ENCODE measurements around the gene UGT2B7. TPM values are rescaled to one million over a fixed set of nuclear protein-coding genes. Genes with fewer than 3 reads are reported as not detected.

Gene UGT2B7
- total RNA-seq, 1 donor = not detected

DNA sequence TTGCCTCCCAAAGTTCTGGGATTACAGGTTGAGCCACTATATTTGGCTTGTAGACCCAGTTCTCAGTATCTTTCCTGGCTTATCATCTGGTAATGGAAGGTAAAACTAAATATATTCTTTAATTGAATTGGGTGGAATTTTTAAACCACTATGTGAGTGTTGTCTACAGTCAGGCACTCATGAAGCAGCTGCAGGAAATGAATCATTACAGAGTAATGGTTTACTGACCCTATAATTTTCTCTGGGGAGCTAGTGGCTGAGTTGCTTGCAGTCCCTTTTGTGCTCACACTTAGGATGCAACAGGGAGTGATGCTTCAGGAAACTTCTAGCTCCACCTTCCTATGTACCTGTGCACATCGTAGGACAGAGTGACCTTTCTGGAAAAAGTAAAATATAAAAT lies 4.1 kb upstream of the UGT2B7 start:
- peak; percentile 49 for DNase-seq (ENCODE audit: insufficient read length, low spot score, missing footprints)
- Histone ChIP-seq H3K36me3 (ENCODE audit: insufficient read depth, low read length) (no peaks in the 10 kb centered on the region), H3K4me1 (ENCODE audit: insufficient read depth, low read length) (peaks cover 5% of the 10 kb centered on the region), H3K79me2 (ENCODE audit: insufficient read depth, low read length) (no peaks in the 10 kb centered on the region), H3K4me3 (ENCODE audit: insufficient read depth, low read length) (no peak overlapping the region), H3K27me3 (ENCODE audit: insufficient read depth, low read length) (no peaks in the 10 kb centered on the region), H3K4me2 (ENCODE audit: insufficient read depth, low read length) (no peak overlapping the region), H3K27ac (ENCODE audit: low read depth, low read length) (peak overlapping the region; percentile 47), H2AFZ (ENCODE audit: low read length) (no peak overlapping the region), H4K20me1 (ENCODE audit: insufficient read depth, low read length) (no peaks in the 10 kb centered on the region), H3K9me3 (ENCODE audit: low read depth, low read length) (no peaks in the 10 kb centered on the region)
- TF ChIP-seq, protein P1, sequence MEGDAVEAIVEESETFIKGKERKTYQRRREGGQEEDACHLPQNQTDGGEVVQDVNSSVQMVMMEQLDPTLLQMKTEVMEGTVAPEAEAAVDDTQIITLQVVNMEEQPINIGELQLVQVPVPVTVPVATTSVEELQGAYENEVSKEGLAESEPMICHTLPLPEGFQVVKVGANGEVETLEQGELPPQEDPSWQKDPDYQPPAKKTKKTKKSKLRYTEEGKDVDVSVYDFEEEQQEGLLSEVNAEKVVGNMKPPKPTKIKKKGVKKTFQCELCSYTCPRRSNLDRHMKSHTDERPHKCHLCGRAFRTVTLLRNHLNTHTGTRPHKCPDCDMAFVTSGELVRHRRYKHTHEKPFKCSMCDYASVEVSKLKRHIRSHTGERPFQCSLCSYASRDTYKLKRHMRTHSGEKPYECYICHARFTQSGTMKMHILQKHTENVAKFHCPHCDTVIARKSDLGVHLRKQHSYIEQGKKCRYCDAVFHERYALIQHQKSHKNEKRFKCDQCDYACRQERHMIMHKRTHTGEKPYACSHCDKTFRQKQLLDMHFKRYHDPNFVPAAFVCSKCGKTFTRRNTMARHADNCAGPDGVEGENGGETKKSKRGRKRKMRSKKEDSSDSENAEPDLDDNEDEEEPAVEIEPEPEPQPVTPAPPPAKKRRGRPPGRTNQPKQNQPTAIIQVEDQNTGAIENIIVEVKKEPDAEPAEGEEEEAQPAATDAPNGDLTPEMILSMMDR (IDR thresholded peaks at IDR 0.05; ENCODE audit: extremely low read depth, low read depth, low read length) = no peak

DNA sequence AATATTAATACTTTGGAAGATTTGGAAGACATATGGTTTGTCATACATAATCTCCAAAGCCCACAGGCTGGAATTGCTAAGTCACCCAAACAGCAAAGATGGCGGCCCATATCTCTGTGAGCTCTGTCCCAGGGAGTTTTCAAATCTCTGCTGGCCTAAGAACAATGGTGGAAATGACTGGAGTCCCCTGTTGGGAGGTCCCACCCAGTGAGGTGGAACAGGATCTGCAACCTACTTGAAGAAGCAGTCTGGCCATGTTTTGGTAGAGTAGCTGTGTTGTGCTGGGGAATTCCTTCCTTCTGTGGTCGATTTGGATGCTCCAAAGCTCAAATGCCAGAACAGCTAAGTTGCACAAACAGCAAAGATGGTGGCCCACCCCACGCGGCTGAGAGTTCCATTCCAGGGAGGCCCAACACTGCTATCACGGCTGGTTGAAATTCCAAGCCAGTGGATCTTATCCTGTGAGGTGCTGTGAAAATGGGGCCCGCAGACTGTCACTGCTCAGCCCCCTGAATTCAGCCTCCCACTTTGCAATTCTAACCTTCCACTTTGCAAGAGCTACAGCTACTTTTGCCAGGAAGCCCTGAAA lies 3.2 kb upstream of the UGT2B7 start:
- no peaks in the 10 kb centered on the region for H3K9me3 ChIP-seq (ENCODE audit: low read depth, low read length)
- H3K27ac ChIP-seq (ENCODE audit: low read depth, low read length) = no peak overlapping the region
- H3K4me1 ChIP-seq (ENCODE audit: insufficient read depth, low read length) = peaks cover 5% of the 10 kb centered on the region
- TF ChIP-seq, protein P1 (IDR thresholded peaks at IDR 0.05; ENCODE audit: extremely low read depth, low read depth, low read length) = no peak
- H3K79me2 ChIP-seq (ENCODE audit: insufficient read depth, low read length) = no peaks in the 10 kb centered on the region
- no peaks in the 10 kb centered on the region for H3K27me3 ChIP-seq (ENCODE audit: insufficient read depth, low read length)
- peak overlapping the region; percentile 5 for H2AFZ ChIP-seq (ENCODE audit: low read length)
- no peaks in the 10 kb centered on the region for H3K36me3 ChIP-seq (ENCODE audit: insufficient read depth, low read length)
- no peak overlapping the region for H3K4me2 ChIP-seq (ENCODE audit: insufficient read depth, low read length)
- DNase-seq (ENCODE audit: insufficient read length, low spot score, missing footprints) = no peak
- H4K20me1 ChIP-seq (ENCODE audit: insufficient read depth, low read length) = no peaks in the 10 kb centered on the region
- no peak overlapping the region for H3K4me3 ChIP-seq (ENCODE audit: insufficient read depth, low read length)

DNA sequence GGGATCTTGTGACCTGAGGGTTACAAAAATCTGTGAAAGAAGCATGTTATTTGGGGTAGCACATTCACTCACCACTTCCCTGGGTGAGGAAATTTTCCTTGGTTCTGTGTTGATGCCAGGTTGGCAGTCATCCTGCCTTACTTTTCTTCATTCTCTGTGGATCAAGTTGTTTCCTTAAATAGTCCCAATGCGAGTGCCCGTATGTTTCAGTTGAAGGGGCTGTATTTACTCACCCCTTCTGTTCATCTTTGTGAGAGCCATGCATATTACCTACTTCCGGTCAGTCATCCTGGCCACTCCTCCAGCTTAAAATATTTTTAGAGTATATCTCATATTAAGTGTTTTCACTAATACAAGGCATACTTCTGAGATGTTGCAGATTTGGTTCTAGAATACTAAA lies 2.6 kb upstream of the UGT2B7 start:
- DNase-seq (ENCODE audit: insufficient read length, low spot score, missing footprints) = no peak
- TF ChIP-seq, protein P1 (IDR thresholded peaks at IDR 0.05; ENCODE audit: extremely low read depth, low read depth, low read length) = no peak
- no peaks in the 10 kb centered on the region for H3K36me3 ChIP-seq (ENCODE audit: insufficient read depth, low read length)
- no peak overlapping the region for H2AFZ ChIP-seq (ENCODE audit: low read length)
- H3K4me3 ChIP-seq (ENCODE audit: insufficient read depth, low read length) = no peak overlapping the region
- no peaks in the 10 kb centered on the region for H4K20me1 ChIP-seq (ENCODE audit: insufficient read depth, low read length)
- H3K9me3 ChIP-seq (ENCODE audit: low read depth, low read length) = no peaks in the 10 kb centered on the region
- no peak overlapping the region for H3K4me2 ChIP-seq (ENCODE audit: insufficient read depth, low read length)
- H3K27me3 ChIP-seq (ENCODE audit: insufficient read depth, low read length) = no peaks in the 10 kb centered on the region
- peaks cover 5% of the 10 kb centered on the region for H3K4me1 ChIP-seq (ENCODE audit: insufficient read depth, low read length)
- H3K27ac ChIP-seq (ENCODE audit: low read depth, low read length) = no peak overlapping the region
- no peaks in the 10 kb centered on the region for H3K79me2 ChIP-seq (ENCODE audit: insufficient read depth, low read length)

DNA sequence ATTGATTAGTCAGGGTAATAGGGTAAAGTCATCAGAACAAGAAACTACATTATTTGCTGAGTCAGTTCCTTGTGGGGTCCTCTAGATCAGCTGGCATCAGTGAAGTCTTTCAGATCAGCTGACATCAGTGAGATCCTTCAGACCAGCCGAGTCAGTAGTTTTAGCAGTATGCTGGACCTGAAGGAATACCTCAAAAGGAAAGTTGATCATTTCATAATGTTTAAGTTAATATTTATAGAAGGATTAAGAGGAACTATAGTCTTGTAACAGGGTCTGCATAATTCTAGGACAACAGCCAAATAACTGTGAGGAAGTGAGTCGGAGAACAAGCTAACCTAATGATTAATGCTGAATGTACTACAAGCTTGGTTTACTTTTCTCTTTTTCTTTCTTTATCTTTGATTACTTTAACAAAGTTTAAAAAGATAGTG lies 958 bp upstream of the UGT2B7 start:
- no peak overlapping the region for H2AFZ ChIP-seq (ENCODE audit: low read length)
- no peaks in the 10 kb centered on the region for H3K79me2 ChIP-seq (ENCODE audit: insufficient read depth, low read length)
- H3K36me3 ChIP-seq (ENCODE audit: insufficient read depth, low read length) = no peaks in the 10 kb centered on the region
- no peak for DNase-seq (ENCODE audit: insufficient read length, low spot score, missing footprints)
- TF ChIP-seq, protein P1 (IDR thresholded peaks at IDR 0.05; ENCODE audit: extremely low read depth, low read depth, low read length) = no peak
- H4K20me1 ChIP-seq (ENCODE audit: insufficient read depth, low read length) = no peaks in the 10 kb centered on the region
- peak overlapping the region; percentile 41 for H3K4me2 ChIP-seq (ENCODE audit: insufficient read depth, low read length)
- peaks cover 5% of the 10 kb centered on the region for H3K4me1 ChIP-seq (ENCODE audit: insufficient read depth, low read length)
- H3K27ac ChIP-seq (ENCODE audit: low read depth, low read length) = no peak overlapping the region
- H3K27me3 ChIP-seq (ENCODE audit: insufficient read depth, low read length) = no peaks in the 10 kb centered on the region
- H3K4me3 ChIP-seq (ENCODE audit: insufficient read depth, low read length) = no peak overlapping the region
- no peaks in the 10 kb centered on the region for H3K9me3 ChIP-seq (ENCODE audit: low read depth, low read length)
